Panc1 (cell line): ENCODE measurements around the gene FOSB. TPM values are rescaled to one million over a fixed set of nuclear protein-coding genes. Genes with fewer than 3 reads are reported as not detected.
"Not testable (repeated sequence)": the region's sequence is repeated elsewhere in the genome, so short reads cannot be mapped to it uniquely, and the experiment has no call there.

Experiments used
- ATAC-seq: fragments of 200-7000 bp; cut with Tn5 transposase; 2 replicates; pipeline ENCODE4 v1.9.1; 2020; ENCODE audit warnings: mild to moderate bottlenecking, moderate library complexity
- BruUV-seq: library from RNA; stranded (reverse); fragments of 400-500 nt; replicated peaks from 2 replicates; lab custom pipeline; 2021; lab: Mats Ljungman, UMichigan
- CTCF ChIA-PET: fragments of 300-600 bp; sonication (Branson Sonifier 250); formaldehyde crosslinking; loops from one replicate; lab custom pipeline; 2022; ENCODE audit warnings: antibody characterized with exemption; lab: Charles Lee
- POLR2A ChIA-PET: fragments of 300-600 bp; sonication (Branson Sonifier 250); formaldehyde crosslinking; loops from one replicate; lab custom pipeline; 2022; ENCODE audit warnings: antibody characterized with exemption; lab: Charles Lee
- DNase-seq: peaks from one replicate; pipeline ENCODE4 v3.0.0-alpha.2; 2010; ENCODE audit warnings: low read depth, low spot score
- H3K27ac ChIP-seq: 2 replicates; pipeline ENCODE4 v1.5.1; 2011; ENCODE audit warnings: mild to moderate bottlenecking, low read length, inconsistent platforms
- H3K27me3 ChIP-seq: fragments of 200-500 bp; sonication (Bioruptor generic); 2 replicates; pipeline ENCODE4 v1.6.0; 2014; ENCODE audit warnings: low read length, inconsistent platforms; ENCODE audit not compliant: control insufficient read depth, insufficient read depth
- H3K36me3 ChIP-seq: fragments of 200-500 bp; sonication (Bioruptor generic); 2 replicates; pipeline ENCODE4 v1.5.1; 2014; ENCODE audit warnings: inconsistent platforms, mild to moderate bottlenecking, low read length, moderate library complexity; ENCODE audit not compliant: control insufficient read depth, insufficient read depth
- H3K4me1 ChIP-seq: 2 replicates; pipeline ENCODE4 v1.5.1; 2011; ENCODE audit warnings: inconsistent platforms, mild to moderate bottlenecking, low read length, moderate library complexity; ENCODE audit not compliant: control insufficient read depth, insufficient read depth
- H3K4me3 ChIP-seq, 2 experiments: 2 replicates each; pipeline ENCODE4 v1.5.1; 2011 to 2012; ENCODE audit warnings: low read depth in 2 of 2, low read length in 2 of 2, mild to moderate bottlenecking in 2 of 2, inconsistent platforms in 1 of 2, moderate library complexity in 1 of 2
- H3K9me3 ChIP-seq: fragments of 200-500 bp; sonication (Bioruptor generic); 2 replicates; pipeline ENCODE4 v1.5.1; 2014; ENCODE audit warnings: low read depth, mild to moderate bottlenecking, inconsistent platforms, low read length, moderate library complexity; ENCODE audit not compliant: control insufficient read depth, insufficient read depth
- CTCF ChIP-seq: fragments of 450-650 bp; IDR thresholded peaks from 2 replicates; pipeline ENCODE4 v1.5.1; 2017; ENCODE audit warnings: mild to moderate bottlenecking
- POLR2AphosphoS5 ChIP-seq: IDR thresholded peaks from 2 replicates; pipeline ENCODE4 v1.6.1; 2012; ENCODE audit warnings: mild to moderate bottlenecking, low read depth, low read length, moderate library complexity
- REST ChIP-seq, 2 experiments: IDR thresholded peaks; 2 replicates each; pipeline ENCODE4 v1.6.1; 2011 to 2012; ENCODE audit warnings: low read depth in 2 of 2, control low read depth in 1 of 2, low read length in 1 of 2, mild to moderate bottlenecking in 1 of 2, moderate library complexity in 1 of 2; ENCODE audit not compliant: insufficient read depth in 1 of 2
- SIN3A ChIP-seq: IDR thresholded peaks from 2 replicates; pipeline ENCODE4 v1.6.1; 2012; ENCODE audit warnings: low read depth, mild to moderate bottlenecking, low read length, moderate library complexity, borderline replicate concordance; ENCODE audit not compliant: insufficient read depth
- TCF7L2 ChIP-seq: IDR thresholded peaks from 2 replicates; pipeline ENCODE4 v1.6.1; 2011; ENCODE audit warnings: mild to moderate bottlenecking, low read depth, low read length, inconsistent platforms
- in situ Hi-C: cut with HindIII; loops from 2 replicates; pipeline ENCODE4 v1.10.0; 2016; ENCODE audit warnings: low sequenced_read_pairs, low pct_unique_long_range_greater_than_20kb
- intact Hi-C: fragments of 100-400 bp; cut with micrococcal nuclease; formaldehyde crosslinking; loops from one replicate; pipeline ENCODE4 v1.10.0; 2022; ENCODE audit not compliant: unreplicated experiment
- total RNA-seq: library from RNA; stranded (reverse); gene quantifications from one replicate; pipeline ENCODE4 v1.2.1, GENCODE V29; 2021; ENCODE audit not compliant: unreplicated experiment

FOSB gene
- total RNA-seq, 1 experiment from 2014 or later = 13.4 TPM

- BruUV-seq = TSS peak; percentile 86
- H3K9me3 ChIP-seq = no peaks in the 10 kb centered on the region
- CTCF ChIA-PET = no interaction called here
- intact Hi-C loops (no loop called here), in situ Hi-C loops (no loop called here)
- H3K27ac ChIP-seq = peak overlapping the region; percentile 90
- no peaks in the 10 kb centered on the region for H3K27me3 ChIP-seq
- POLR2A ChIA-PET = no interaction called here
- H3K4me1 ChIP-seq = peaks cover 16% of the 10 kb centered on the region
- TF ChIP-seq POLR2AphosphoS5 = 0 out of 2 replicates have a peak, but pooled peaks have one; percentile 5
- no peak for TF ChIP-seq TCF7L2
- no peak for DNase-seq
- peak; percentile 46 for ATAC-seq
- peaks cover 6% of the 10 kb centered on the region; the same call in 1 of the 2 replicates for H3K36me3 ChIP-seq
- H3K4me3 ChIP-seq = peak overlapping the region; percentile 88 to 89
Observed at GRCh38 chr19:45508861-45509691, 41.3 kb downstream of the FOSB start.

GRCh38 chr19:45509692-45510015, 41.9 kb downstream of the FOSB start:
- peaks cover 22% of the 10 kb centered on the region for H3K4me1 ChIP-seq
- intact Hi-C loops = no loop called here
- TF ChIP-seq CTCF = no peak
- no peak for TF ChIP-seq TCF7L2
- TF ChIP-seq REST (IDR thresholded peaks at IDR 0.05; ENCODE audit: insufficient read depth in 1 of 2, low read depth in 2 of 2, low read length in 1 of 2) = no peak
- TF ChIP-seq POLR2AphosphoS5 = no peak
- no peak for TF ChIP-seq SIN3A
- H3K9me3 ChIP-seq = no peaks in the 10 kb centered on the region
- BruUV-seq = no TSS peak
- ChIA-PET CTCF (no interaction called here), POLR2A (no interaction called here)
- ATAC-seq (no peak), DNase-seq (no peak)
- in situ Hi-C loops = no loop called here
- H3K36me3 ChIP-seq = peaks cover 6% of the 10 kb centered on the region; the same call in 1 of the 2 replicates
- H3K27ac ChIP-seq = peak overlapping the region; percentile 83
- no peaks in the 10 kb centered on the region for H3K27me3 ChIP-seq
- peak overlapping the region; percentile 88 to 89 for H3K4me3 ChIP-seq

GRCh38 chr19:45510352-45510751, 42.6 kb downstream of the FOSB start:
- H3K4me3 ChIP-seq, H3K27me3 ChIP-seq, H3K36me3 ChIP-seq, in situ Hi-C loops, intact Hi-C loops, H3K27ac ChIP-seq, BruUV-seq, ATAC-seq, POLR2A ChIA-PET, H3K9me3 ChIP-seq, CTCF ChIA-PET, DNase-seq: not testable (repeated sequence)
- H3K4me1 ChIP-seq = peaks cover 29% of the 10 kb centered on the region
